ENCODE data around the gene GALNT10. TPM values are rescaled to one million over a fixed set of nuclear protein-coding genes. Genes with fewer than 3 reads are reported as not detected.

GALNT10 gene
- total and polyA plus RNA-seq, 2 of the 8 experiments (the other 6 are each of a cell fraction or from before 2014, with no cell fraction given): 4.6 to 15.5 TPM

DNA sequence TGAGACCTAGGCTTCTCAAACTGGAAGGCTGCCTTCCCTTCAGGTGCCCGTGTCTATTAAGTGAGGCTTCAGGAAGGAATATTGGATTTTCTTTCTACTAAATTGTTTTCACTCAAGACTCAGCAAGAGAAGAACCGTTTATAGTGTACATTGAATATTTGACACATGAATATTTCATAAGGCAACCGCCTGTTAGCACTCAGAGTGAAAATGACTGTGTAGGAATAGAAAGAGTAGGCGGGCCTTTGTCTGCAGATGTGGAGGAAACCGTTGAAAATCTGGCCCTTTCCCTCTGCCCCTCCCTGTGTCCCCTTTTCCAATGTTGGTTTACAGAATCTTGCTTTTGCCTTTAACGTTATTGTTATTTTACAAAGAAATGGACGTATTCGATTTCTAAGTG lies 261.4 kb downstream of the GALNT10 start:
- Histone ChIP-seq H3K79me2 (ENCODE audit: control insufficient read depth in 1 of 2, insufficient read depth in 2 of 2, low read length in 2 of 2) (peaks cover 0 to 16% of the 10 kb centered on the region in 2 experiments; a peak in 2 of 4 replicates), H3K27me3 (replicated peaks in 1 of 4; ENCODE audit: control insufficient read depth in 3 of 4, extremely low read depth in 1 of 4, insufficient read depth in 3 of 4, low read length in 3 of 4) (peaks cover 0 to under 1% (median 0%) of the 10 kb centered on the region in 4 experiments; a peak in 1 of 7 replicates), H3K4me1 (replicated peaks in 1 of 4; ENCODE audit: control insufficient read depth in 3 of 4, insufficient read depth in 4 of 4, low read length in 3 of 4) (peaks cover 0 to 3% (median 0%) of the 10 kb centered on the region in 4 experiments; a peak in 2 of 7 replicates), H2BK20ac (ENCODE audit: low read length) (no peak overlapping the region), H2BK12ac (ENCODE audit: low read depth, low read length) (no peak overlapping the region), H2AFZ (ENCODE audit: low read length) (no peak overlapping the region), H4K5ac (ENCODE audit: insufficient read length, low read depth, low read length) (no peak overlapping the region), H3K4me2 (ENCODE audit: insufficient read depth in 1 of 2, low read depth in 2 of 2, low read length in 2 of 2) (no peak overlapping the region), H3K36me3 (ENCODE audit: control insufficient read depth in 2 of 4, insufficient read depth in 4 of 4, low read length in 3 of 4) (peaks cover 6 to 34% (median 16%) of the 10 kb centered on the region in 4 experiments; a peak in 7 of 8 replicates), H3K56ac (replicated peaks; ENCODE audit: insufficient read length, low read depth, low read length) (no peak overlapping the region), H3K9me3 (ENCODE audit: insufficient read depth in 2 of 2, low read depth in 1 of 2, low read length in 1 of 2) (no peaks in the 10 kb centered on the region), H3K23me2 (ENCODE audit: low read depth, low read length) (peaks cover 2% of the 10 kb centered on the region; the same call in 1 of the 2 replicates), H3K4ac (replicated peaks; ENCODE audit: insufficient read length, low read depth, low read length) (no peak overlapping the region), H4K91ac (replicated peaks; ENCODE audit: insufficient read length, low read length) (no peak overlapping the region), H4K20me1 (replicated peaks in 1 of 2; ENCODE audit: control insufficient read depth in 1 of 2, insufficient read depth in 2 of 2, low read length in 2 of 2) (peaks cover 4 to 13% of the 10 kb centered on the region in 2 experiments), H3K4me3 (ENCODE audit: extremely low read depth in 1 of 4, insufficient read depth in 2 of 4, low read depth in 3 of 4, low read length in 4 of 4) (no peak overlapping the region), H2AK5ac (ENCODE audit: low read depth, low read length) (no peak overlapping the region), H3K79me1 (ENCODE audit: low read depth, low read length) (peaks cover 2% of the 10 kb centered on the region; the same call in 1 of the 2 replicates), H3K27ac (ENCODE audit: low read depth, low read length) (no peak overlapping the region), H4K8ac (ENCODE audit: extremely low read depth, insufficient read depth, low read length) (no peak overlapping the region), H3K18ac (ENCODE audit: extremely low read depth, low read length) (no peak overlapping the region), H3K23ac (ENCODE audit: insufficient read length) (no peak overlapping the region), H3K14ac (ENCODE audit: insufficient read length) (no peak overlapping the region), H2BK15ac (ENCODE audit: low read length) (no peak overlapping the region), H2BK120ac (replicated peaks; ENCODE audit: low read depth, low read length) (no peak overlapping the region), H2BK5ac (ENCODE audit: low read depth, low read length) (no peak overlapping the region), H3K9ac (replicated peaks in 1 of 4; ENCODE audit: extremely low read depth in 1 of 4, low read depth in 3 of 4, low read length in 3 of 4) (no peak overlapping the region)
- CTCF ChIA-PET (ENCODE audit: partially characterized antibody): interaction anchor here (3.0 to 8.7 kb wide), 3 partner anchors 10 to 159 kb away, joined by 10 to 67 read pairs (median 17); no protein-coding TSS in a partner anchor
- POLR2A ChIA-PET (ENCODE audit: partially characterized antibody): interaction anchor here (0.9 kb wide), 1 partner anchor 407 kb away, joined by 3 read pairs; the partner anchor contains the start of gene CNOT8
- DNase-seq (ENCODE audit: low read depth in 1 of 2, low spot score in 2 of 2) (no peak), FAIRE-seq (no peak)
- WGBS, 2 experiments (ENCODE audit: extremely low coverage in 1 of 2, insufficient coverage in 1 of 2, insufficient read length in 1 of 2, insufficient replicate concordance in 2 of 2, low coverage in 1 of 2, low lambda C conversion rate in 2 of 2, missing lambda C conversion rate in 1 of 2): 86% methylated on average over 8 of the region's 8 CpGs; no CpG with 5 or more reads in 1 of the 2 experiments
- TF ChIP-seq CBX8 (IDR thresholded peaks at IDR 0.05; ENCODE audit: borderline replicate concordance, low read depth, low read length) (no peak), SIX5 (IDR thresholded peaks at IDR 0.05; ENCODE audit: low read depth, low read length) (no peak), ASH2L (IDR thresholded peaks at IDR 0.05; ENCODE audit: low read length) (no peak), BACH1 (IDR thresholded peaks at IDR 0.05; ENCODE audit: low read length) (no peak)
